ENCODE results near the gene JAM2. TPM values are rescaled to one million over a fixed set of nuclear protein-coding genes. Genes with fewer than 3 reads are reported as not detected.

Gene JAM2
- total RNA-seq, 1 experiment from 2014 or later: 2.6 TPM

DNA sequence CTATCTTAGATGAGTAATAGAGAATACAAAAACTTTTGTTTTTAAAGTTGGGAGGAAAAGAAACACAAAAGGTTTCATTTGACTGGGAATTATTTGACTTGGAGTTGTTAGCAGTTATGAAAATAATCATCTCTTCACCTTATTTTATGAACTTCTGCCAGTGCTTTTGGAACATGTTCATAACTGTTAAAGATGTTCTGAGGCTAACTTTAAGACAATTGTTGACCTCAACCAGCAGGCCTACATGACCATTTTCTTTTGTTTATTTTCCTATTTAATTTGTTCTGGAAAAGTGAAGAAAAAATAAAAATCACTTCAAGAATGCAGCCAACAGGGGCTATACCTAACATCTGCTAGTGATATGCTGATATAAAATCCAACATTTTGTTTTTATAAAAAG is 37.4 kb downstream of the JAM2 start:
- Histone ChIP-seq H3K23ac (ENCODE audit: insufficient read length, low read depth, low read length) (no peak overlapping the region), H2BK120ac (ENCODE audit: low read depth, low read length, poor library complexity, severe bottlenecking) (no peak overlapping the region), H3K14ac (ENCODE audit: insufficient read depth, low read length) (no peak overlapping the region), H3K56ac (ENCODE audit: insufficient read length, low read depth, low read length) (no peak overlapping the region), H4K5ac (ENCODE audit: insufficient read length, low read depth, low read length) (no peak overlapping the region), H2BK15ac (ENCODE audit: low read depth, low read length) (no peak overlapping the region), H3K9me3 (ENCODE audit: control insufficient read depth, low read depth, low read length) (no peaks in the 10 kb centered on the region), H2AK5ac (ENCODE audit: insufficient read length, low read length) (no peak overlapping the region), H3K27ac (ENCODE audit: insufficient read length, low read depth, low read length) (no peak overlapping the region), H3K27me3 (ENCODE audit: insufficient read depth, low read length) (no peaks in the 10 kb centered on the region), H2BK12ac (ENCODE audit: insufficient read length, low read depth, low read length) (no peak overlapping the region), H3K4me1 (ENCODE audit: insufficient read depth, low read length) (no peaks in the 10 kb centered on the region), H3K23me2 (ENCODE audit: insufficient read length, low read depth, low read length, poor library complexity, severe bottlenecking) (no peaks in the 10 kb centered on the region), H3K18ac (ENCODE audit: insufficient read length, low read depth, low read length) (no peak overlapping the region), H3K4ac (ENCODE audit: low read depth, low read length) (no peak overlapping the region), H2BK20ac (ENCODE audit: low read depth, low read length, poor library complexity, severe bottlenecking) (no peak overlapping the region), H4K8ac (replicated peaks; ENCODE audit: insufficient read length, low read depth, low read length) (no peak overlapping the region), H2BK5ac (ENCODE audit: insufficient read length, low read length) (no peak overlapping the region), H4K91ac (ENCODE audit: insufficient read length, low read depth, low read length) (no peak overlapping the region), H3K4me2 (ENCODE audit: insufficient read depth, insufficient read length, low read length) (no peak overlapping the region), H4K20me1 (ENCODE audit: control insufficient read depth, insufficient read depth, insufficient read length) (no peaks in the 10 kb centered on the region), H3K79me2 (ENCODE audit: insufficient read depth, low read length) (no peaks in the 10 kb centered on the region), H3T11ph (ENCODE audit: low read length) (no peak overlapping the region), H3K79me1 (ENCODE audit: insufficient read depth, low read depth, low read length, poor library complexity, severe bottlenecking) (no peaks in the 10 kb centered on the region), H2AFZ (ENCODE audit: low read length) (no peak overlapping the region), H3K9ac (ENCODE audit: extremely low read depth, insufficient read length, low read length) (no peak overlapping the region)
- H3K27me3 Mint-ChIP-seq (ENCODE audit: low read depth): peaks cover 6% of the 10 kb centered on the region
- 0 out of 4 replicates have a peak, but pooled peaks cover 0 to 4% of the 10 kb centered on the region in 2 experiments for H3K4me1 Mint-ChIP-seq
- 0 out of 7 replicates have a peak, but pooled peaks cover 0 to 2% (median 0%) of the 10 kb centered on the region in 3 experiments for H3K36me3 Mint-ChIP-seq (ENCODE audit: insufficient read depth in 1 of 3, low read depth in 3 of 3)
- DNase-seq: no peak
- H3K4me3 Mint-ChIP-seq: no peak overlapping the region
- TF ChIP-seq, protein P1, sequence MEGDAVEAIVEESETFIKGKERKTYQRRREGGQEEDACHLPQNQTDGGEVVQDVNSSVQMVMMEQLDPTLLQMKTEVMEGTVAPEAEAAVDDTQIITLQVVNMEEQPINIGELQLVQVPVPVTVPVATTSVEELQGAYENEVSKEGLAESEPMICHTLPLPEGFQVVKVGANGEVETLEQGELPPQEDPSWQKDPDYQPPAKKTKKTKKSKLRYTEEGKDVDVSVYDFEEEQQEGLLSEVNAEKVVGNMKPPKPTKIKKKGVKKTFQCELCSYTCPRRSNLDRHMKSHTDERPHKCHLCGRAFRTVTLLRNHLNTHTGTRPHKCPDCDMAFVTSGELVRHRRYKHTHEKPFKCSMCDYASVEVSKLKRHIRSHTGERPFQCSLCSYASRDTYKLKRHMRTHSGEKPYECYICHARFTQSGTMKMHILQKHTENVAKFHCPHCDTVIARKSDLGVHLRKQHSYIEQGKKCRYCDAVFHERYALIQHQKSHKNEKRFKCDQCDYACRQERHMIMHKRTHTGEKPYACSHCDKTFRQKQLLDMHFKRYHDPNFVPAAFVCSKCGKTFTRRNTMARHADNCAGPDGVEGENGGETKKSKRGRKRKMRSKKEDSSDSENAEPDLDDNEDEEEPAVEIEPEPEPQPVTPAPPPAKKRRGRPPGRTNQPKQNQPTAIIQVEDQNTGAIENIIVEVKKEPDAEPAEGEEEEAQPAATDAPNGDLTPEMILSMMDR (conservative IDR thresholded peaks at IDR 0.05): no peak
- H3K9me3 Mint-ChIP-seq: peaks cover 0 to 8% of the 10 kb centered on the region in 2 experiments; a peak in 2 of 5 replicates
- H3K27ac Mint-ChIP-seq: no peak overlapping the region
